HEK293 (cell line): ENCODE data around the gene DUSP22.

Source experiments
- BCL11A ChIP-seq: fragments of 450-650 bp; formaldehyde crosslinking; IDR thresholded peaks from 2 replicates; pipeline ENCODE4 v1.5.1; 2016; ENCODE audit warnings: low read depth, missing biosample characterization, missing genetic modification characterization
- IKZF3 ChIP-seq: fragments of 450-650 bp; IDR thresholded peaks from 2 replicates; pipeline ENCODE4 v1.5.0; 2018; ENCODE audit warnings: missing biosample characterization, mild to moderate bottlenecking, missing genetic modification characterization, moderate library complexity
- KLF9 ChIP-seq: fragments of 450-650 bp; formaldehyde crosslinking; IDR thresholded peaks from 2 replicates; pipeline ENCODE4 v1.5.1; 2016; ENCODE audit warnings: missing biosample characterization, missing genetic modification characterization, low read depth
- OSR2 ChIP-seq: fragments of 450-650 bp; formaldehyde crosslinking; IDR thresholded peaks from 2 replicates; pipeline ENCODE4 v1.5.1; 2016; ENCODE audit warnings: missing biosample characterization, missing genetic modification characterization
- PATZ1 ChIP-seq: fragments of 450-650 bp; formaldehyde crosslinking; IDR thresholded peaks from 2 replicates; pipeline ENCODE4 v1.5.1; 2016; ENCODE audit warnings: missing biosample characterization, missing genetic modification characterization
- SCRT2 ChIP-seq: fragments of 450-650 bp; formaldehyde crosslinking; IDR thresholded peaks from 2 replicates; pipeline ENCODE4 v1.5.1; 2016; ENCODE audit warnings: missing biosample characterization, missing genetic modification characterization
- ZBTB49 ChIP-seq: fragments of 450-650 bp; formaldehyde crosslinking; IDR thresholded peaks from 2 replicates; pipeline ENCODE4 v1.5.1; 2016; ENCODE audit warnings: missing biosample characterization, missing genetic modification characterization, low read depth
- ZFP69B ChIP-seq: fragments of 450-650 bp; formaldehyde crosslinking; IDR thresholded peaks from 2 replicates; pipeline ENCODE4 v1.5.1; 2016; ENCODE audit warnings: missing biosample characterization, missing genetic modification characterization
- ZIC2 ChIP-seq: fragments of 450-650 bp; formaldehyde crosslinking; IDR thresholded peaks from 2 replicates; pipeline ENCODE4 v1.5.1; 2016; ENCODE audit warnings: missing biosample characterization, missing genetic modification characterization
- ZNF133 ChIP-seq: fragments of 450-650 bp; formaldehyde crosslinking; IDR thresholded peaks from 2 replicates; pipeline ENCODE4 v1.5.1; 2016; ENCODE audit warnings: missing biosample characterization, missing genetic modification characterization
- ZNF19 ChIP-seq: fragments of 450-650 bp; formaldehyde crosslinking; IDR thresholded peaks from 2 replicates; pipeline ENCODE4; 2016; ENCODE audit warnings: missing biosample characterization, missing genetic modification characterization, low read depth
- ZNF214 ChIP-seq: fragments of 450-650 bp; formaldehyde crosslinking; IDR thresholded peaks from 2 replicates; pipeline ENCODE4 v1.5.1; 2017; ENCODE audit warnings: missing biosample characterization, mild to moderate bottlenecking, missing genetic modification characterization, borderline replicate concordance
- ZNF23 ChIP-seq: fragments of 450-650 bp; formaldehyde crosslinking; IDR thresholded peaks from 2 replicates; pipeline ENCODE4 v1.5.1; 2016; ENCODE audit warnings: missing biosample characterization, missing genetic modification characterization, borderline replicate concordance
- ZNF239 ChIP-seq: fragments of 450-650 bp; formaldehyde crosslinking; IDR thresholded peaks from 2 replicates; pipeline ENCODE4 v1.5.1; 2016; ENCODE audit warnings: missing biosample characterization, missing genetic modification characterization
- ZNF24 ChIP-seq: fragments of 450-650 bp; formaldehyde crosslinking; IDR thresholded peaks from 2 replicates; pipeline ENCODE4 v1.5.1; 2016; ENCODE audit warnings: missing biosample characterization, missing genetic modification characterization
- ZNF311 ChIP-seq: fragments of 450-650 bp; formaldehyde crosslinking; IDR thresholded peaks from 2 replicates; pipeline ENCODE4 v1.5.1; 2017; ENCODE audit warnings: missing biosample characterization, missing genetic modification characterization, borderline replicate concordance
- ZNF335 ChIP-seq: fragments of 450-650 bp; formaldehyde crosslinking; conservative IDR thresholded peaks from 2 replicates; pipeline ENCODE4 v1.5.1; 2016; ENCODE audit warnings: missing biosample characterization, missing genetic modification characterization
- ZNF510 ChIP-seq: fragments of 450-650 bp; formaldehyde crosslinking; IDR thresholded peaks from 2 replicates; pipeline ENCODE4 v1.5.1; 2018; ENCODE audit warnings: mild to moderate bottlenecking, missing genetic modification characterization, missing biosample characterization; ENCODE audit not compliant: insufficient replicate concordance
- ZNF530 ChIP-seq: fragments of 450-650 bp; formaldehyde crosslinking; IDR thresholded peaks from 2 replicates; pipeline ENCODE4 v1.5.1; 2016; ENCODE audit warnings: low read depth, missing biosample characterization, missing genetic modification characterization
- ZNF560 ChIP-seq: fragments of 450-650 bp; formaldehyde crosslinking; IDR thresholded peaks from 2 replicates; pipeline ENCODE4 v1.5.1; 2017; ENCODE audit warnings: missing biosample characterization, missing genetic modification characterization, borderline replicate concordance
- ZNF600 ChIP-seq: fragments of 450-650 bp; formaldehyde crosslinking; IDR thresholded peaks from 2 replicates; pipeline ENCODE4 v1.5.1; 2016; ENCODE audit warnings: missing biosample characterization, missing genetic modification characterization
- ZNF629 ChIP-seq: fragments of 450-650 bp; formaldehyde crosslinking; IDR thresholded peaks from 2 replicates; pipeline ENCODE4 v1.5.1; 2017; ENCODE audit warnings: missing biosample characterization, missing genetic modification characterization
- ZNF639 ChIP-seq: fragments of 450-650 bp; formaldehyde crosslinking; IDR thresholded peaks from 2 replicates; pipeline ENCODE4 v1.5.1; 2016; ENCODE audit warnings: missing biosample characterization, missing genetic modification characterization
- ZNF664 ChIP-seq: fragments of 450-650 bp; formaldehyde crosslinking; IDR thresholded peaks from 2 replicates; pipeline ENCODE4 v1.5.1; 2016; ENCODE audit warnings: missing biosample characterization, missing genetic modification characterization
- ZNF707 ChIP-seq: fragments of 450-650 bp; formaldehyde crosslinking; IDR thresholded peaks from 2 replicates; pipeline ENCODE4 v1.5.1; 2016; ENCODE audit warnings: missing biosample characterization, missing genetic modification characterization
- ZNF785 ChIP-seq: fragments of 450-650 bp; formaldehyde crosslinking; IDR thresholded peaks from 2 replicates; pipeline ENCODE4 v1.5.1; 2016; ENCODE audit warnings: missing biosample characterization, missing genetic modification characterization
- ZNF830 ChIP-seq: fragments of 450-650 bp; IDR thresholded peaks from 2 replicates; pipeline ENCODE4 v1.5.0; 2018; ENCODE audit warnings: missing biosample characterization, missing genetic modification characterization, low read depth, mild to moderate bottlenecking, moderate library complexity
- TF ChIP-seq, protein P1 (sequence below): fragments of 450-650 bp; formaldehyde crosslinking; IDR thresholded peaks from 2 replicates; pipeline ENCODE4 v1.5.1; 2016; ENCODE audit warnings: missing biosample characterization, missing genetic modification characterization
- TF ChIP-seq, protein P2 (sequence below): fragments of 450-650 bp; formaldehyde crosslinking; conservative IDR thresholded peaks from 2 replicates; pipeline ENCODE4 v1.5.1; 2016; ENCODE audit warnings: low read depth, missing biosample characterization, missing genetic modification characterization

Gene DUSP22

GRCh38 chr6:291697-292505 lies at the start of gene DUSP22 (continued):
- peak; percentile 36 for TF ChIP-seq KLF9 (tag by site-specific recombination)
- peak; percentile 86 for TF ChIP-seq SCRT2 (tag by site-specific recombination)
- no peak for TF ChIP-seq ZNF639 (tag by site-specific recombination)
- no peak for TF ChIP-seq ZNF510 (tag by site-specific recombination)
- no peak for TF ChIP-seq ZBTB49 (tag by site-specific recombination)
- no peak; the same call in 1 of the 2 replicates for TF ChIP-seq ZNF335 (tag by site-specific recombination)
- TF ChIP-seq ZNF600 (tag by site-specific recombination) = no peak
- no peak for TF ChIP-seq ZNF311 (tag by site-specific recombination)
- no peak for TF ChIP-seq ZNF133 (tag by site-specific recombination)
- no peak for TF ChIP-seq ZNF785 (tag by site-specific recombination)
- TF ChIP-seq ZNF214 (tag by site-specific recombination) = no peak
- TF ChIP-seq ZNF239 = no peak
- no peak for TF ChIP-seq ZNF19 (tag by site-specific recombination)
- TF ChIP-seq, protein P1, sequence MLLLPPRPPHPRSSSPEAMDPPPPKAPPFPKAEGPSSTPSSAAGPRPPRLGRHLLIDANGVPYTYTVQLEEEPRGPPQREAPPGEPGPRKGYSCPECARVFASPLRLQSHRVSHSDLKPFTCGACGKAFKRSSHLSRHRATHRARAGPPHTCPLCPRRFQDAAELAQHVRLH (tag by site-specific recombination) = 0 out of 2 replicates have a peak, but pooled peaks have one; percentile 9
- no peak for TF ChIP-seq OSR2 (tag by site-specific recombination)
- TF ChIP-seq ZNF664 (tag by site-specific recombination) = no peak
- peak; percentile 76 for TF ChIP-seq IKZF3 (tag by site-specific recombination)
- TF ChIP-seq PATZ1 (tag by site-specific recombination) = peak; percentile 57
- TF ChIP-seq ZNF560 (tag by site-specific recombination) = no peak
- no peak for TF ChIP-seq ZFP69B (tag by site-specific recombination)
- TF ChIP-seq ZNF530 (tag by site-specific recombination) = no peak
- no peak for TF ChIP-seq ZNF629 (tag by site-specific recombination)
- TF ChIP-seq BCL11A (tag by site-specific recombination) = 0 out of 2 replicates have a peak, but pooled peaks have one; percentile 38
- TF ChIP-seq ZIC2 (tag by site-specific recombination) = peak; percentile 23; the same call in 1 of the 2 replicates
- TF ChIP-seq, protein P2, sequence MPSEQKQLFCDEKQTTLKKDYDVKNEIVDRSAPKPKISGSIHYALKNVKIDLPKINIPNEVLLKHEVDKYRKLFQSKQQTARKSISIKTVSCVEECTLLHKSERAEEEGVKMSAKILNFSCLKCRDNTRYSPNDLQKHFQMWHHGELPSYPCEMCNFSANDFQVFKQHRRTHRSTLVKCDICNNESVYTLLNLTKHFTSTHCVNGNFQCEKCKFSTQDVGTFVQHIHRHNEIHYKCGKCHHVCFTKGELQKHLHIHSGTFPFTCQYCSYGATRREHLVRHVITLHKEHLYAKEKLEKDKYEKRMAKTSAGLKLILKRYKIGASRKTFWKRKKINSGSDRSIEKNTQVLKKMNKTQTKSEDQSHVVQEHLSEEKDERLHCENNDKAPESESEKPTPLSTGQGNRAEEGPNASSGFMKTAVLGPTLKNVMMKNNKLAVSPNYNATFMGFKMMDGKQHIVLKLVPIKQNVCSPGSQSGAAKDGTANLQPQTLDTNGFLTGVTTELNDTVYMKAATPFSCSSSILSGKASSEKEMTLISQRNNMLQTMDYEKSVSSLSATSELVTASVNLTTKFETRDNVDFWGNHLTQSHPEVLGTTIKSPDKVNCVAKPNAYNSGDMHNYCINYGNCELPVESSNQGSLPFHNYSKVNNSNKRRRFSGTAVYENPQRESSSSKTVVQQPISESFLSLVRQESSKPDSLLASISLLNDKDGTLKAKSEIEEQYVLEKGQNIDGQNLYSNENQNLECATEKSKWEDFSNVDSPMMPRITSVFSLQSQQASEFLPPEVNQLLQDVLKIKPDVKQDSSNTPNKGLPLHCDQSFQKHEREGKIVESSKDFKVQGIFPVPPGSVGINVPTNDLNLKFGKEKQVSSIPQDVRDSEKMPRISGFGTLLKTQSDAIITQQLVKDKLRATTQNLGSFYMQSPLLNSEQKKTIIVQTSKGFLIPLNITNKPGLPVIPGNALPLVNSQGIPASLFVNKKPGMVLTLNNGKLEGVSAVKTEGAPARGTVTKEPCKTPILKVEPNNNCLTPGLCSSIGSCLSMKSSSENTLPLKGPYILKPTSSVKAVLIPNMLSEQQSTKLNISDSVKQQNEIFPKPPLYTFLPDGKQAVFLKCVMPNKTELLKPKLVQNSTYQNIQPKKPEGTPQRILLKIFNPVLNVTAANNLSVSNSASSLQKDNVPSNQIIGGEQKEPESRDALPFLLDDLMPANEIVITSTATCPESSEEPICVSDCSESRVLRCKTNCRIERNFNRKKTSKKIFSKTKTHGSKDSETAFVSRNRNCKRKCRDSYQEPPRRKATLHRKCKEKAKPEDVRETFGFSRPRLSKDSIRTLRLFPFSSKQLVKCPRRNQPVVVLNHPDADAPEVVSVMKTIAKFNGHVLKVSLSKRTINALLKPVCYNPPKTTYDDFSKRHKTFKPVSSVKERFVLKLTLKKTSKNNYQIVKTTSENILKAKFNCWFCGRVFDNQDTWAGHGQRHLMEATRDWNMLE = no peak
- no peak for TF ChIP-seq ZNF23 (tag by site-specific recombination)
- no peak for TF ChIP-seq ZNF24 (tag by site-specific recombination)
- TF ChIP-seq ZNF830 (tag by site-specific recombination) = no peak
- no peak for TF ChIP-seq ZNF707 (tag by site-specific recombination)
